NCI-H2029 (cell line): ENCODE results near the gene PRDM1.

Source experiments
- DNase-seq: peaks from one replicate; lab custom pipeline; 2025; lab: John Stamatoyannopoulos, UW

Gene PRDM1

DNA sequence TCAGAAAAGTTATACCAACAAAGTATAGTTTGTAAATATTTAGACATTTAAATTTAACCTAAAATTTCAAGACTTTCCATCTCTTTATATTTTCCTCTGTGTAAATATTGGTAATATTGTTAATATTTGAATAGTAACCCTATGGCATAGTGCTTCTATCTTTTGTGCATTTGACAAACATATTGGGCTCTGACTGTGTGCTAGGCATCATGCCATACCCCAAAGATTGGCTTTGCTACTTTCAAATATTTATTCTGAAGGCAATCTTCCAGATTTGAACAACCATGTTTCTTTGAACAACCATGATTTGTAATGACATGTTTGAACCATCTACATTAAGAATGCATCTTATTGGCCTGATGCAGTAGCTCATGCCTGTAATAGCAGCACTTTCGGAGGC is 15.5 kb upstream of the PRDM1 start:
- DNase-seq = no peak

DNA sequence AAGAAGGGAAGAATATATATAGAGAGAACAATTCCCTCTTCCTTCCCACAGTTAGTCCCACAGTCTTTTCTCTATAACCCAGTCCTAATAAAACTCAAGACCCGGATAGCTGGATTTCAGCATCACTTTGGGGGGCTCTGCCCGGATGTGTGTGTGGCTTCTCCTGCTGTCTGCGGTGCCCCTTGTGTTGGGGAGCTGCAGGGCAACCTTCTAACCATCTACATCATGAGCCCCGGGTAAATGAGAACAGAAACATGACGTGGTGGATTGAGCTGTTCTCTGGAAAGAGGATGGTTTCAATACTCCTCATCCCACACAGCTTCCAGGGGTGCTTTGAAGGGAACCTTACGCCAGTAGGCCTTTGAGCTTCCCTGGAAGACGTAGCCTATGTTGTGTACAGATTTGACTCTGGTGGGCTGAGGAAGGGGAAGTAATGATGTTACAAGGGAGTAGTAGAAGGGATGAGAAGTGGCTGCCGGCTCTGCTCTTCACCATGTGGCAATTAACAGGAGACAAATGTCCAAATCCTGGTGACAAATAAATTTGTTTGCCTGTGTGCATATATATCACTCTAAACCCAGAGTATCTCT is 13.5 kb upstream of the PRDM1 start:
- no peak for DNase-seq

DNA sequence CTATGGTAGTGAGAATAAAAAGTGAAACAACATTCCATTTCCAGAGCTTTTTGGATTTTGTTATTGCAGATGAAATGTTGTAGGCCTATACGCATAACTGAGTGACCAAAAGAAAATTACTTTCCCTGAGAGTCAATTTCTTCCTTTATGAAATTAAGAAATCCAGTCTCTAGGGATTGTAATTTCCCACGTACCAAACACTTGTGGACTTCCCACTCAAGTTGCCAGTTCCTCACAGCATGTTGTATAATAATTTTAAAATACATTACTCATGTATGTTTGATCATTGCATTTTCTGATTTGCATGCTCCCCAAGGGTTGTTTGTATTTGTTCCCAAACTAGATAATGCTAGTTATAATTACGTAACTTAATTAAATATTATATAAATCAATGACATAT is 12.0 kb upstream of the PRDM1 start:
- no peak for DNase-seq

DNA sequence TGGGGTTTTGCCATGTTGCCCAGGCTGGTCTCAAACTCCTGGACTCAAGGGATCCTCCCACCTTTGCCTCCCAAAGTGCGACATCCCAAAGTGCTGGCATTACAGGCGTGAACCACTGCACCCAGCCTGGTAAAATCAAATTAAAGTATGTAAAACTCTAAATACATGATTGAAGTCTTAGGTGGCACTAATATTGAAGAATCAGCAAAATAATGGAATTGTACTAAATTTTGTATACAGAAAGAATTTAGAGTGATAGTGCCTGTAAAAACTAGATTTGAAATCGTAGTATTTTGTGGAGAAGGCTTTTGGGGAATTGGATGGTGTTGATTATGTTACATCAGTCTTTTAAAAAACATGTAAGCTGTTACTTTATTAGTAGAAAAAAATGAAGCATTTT is 10.0 kb upstream of the PRDM1 start:
- no peak for DNase-seq

DNA sequence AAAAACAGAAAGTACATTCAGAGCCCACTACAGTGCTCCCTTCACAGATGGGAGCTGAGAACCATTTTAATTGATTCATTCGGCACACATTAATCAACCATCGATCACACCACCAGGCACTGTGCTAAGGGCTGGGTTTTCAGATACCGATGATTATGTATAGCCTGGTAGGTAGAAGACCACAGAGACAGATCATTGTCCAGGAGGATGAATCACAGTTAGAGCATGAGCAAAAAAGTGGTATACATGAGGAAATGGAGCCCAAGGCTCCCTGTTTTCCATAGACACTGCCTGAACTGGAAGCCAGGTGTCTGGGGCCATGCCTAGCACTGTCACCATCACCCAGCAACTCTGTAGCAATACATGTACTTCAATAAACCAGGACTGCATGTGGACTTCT is 9.0 kb upstream of the PRDM1 start:
- no peak for DNase-seq

DNA sequence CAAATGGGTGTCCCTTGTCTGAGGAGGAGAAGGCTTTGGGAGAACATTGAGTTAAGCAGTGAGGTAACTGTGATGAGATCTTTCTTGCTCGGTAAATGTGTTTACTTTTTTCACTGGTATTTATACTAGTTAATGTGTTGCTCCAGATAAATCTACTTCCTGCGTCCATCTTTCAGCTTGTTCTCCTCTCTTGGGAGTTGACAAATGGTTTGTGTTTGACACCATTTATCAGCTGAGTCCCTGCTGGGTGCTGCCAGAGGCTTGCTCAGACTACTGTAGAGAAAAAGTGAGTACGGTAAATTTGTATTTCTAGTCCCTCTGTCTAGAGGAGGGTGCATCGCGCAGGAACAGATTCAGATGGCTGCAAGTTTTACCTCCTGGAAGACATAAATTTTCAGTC is 8.3 kb upstream of the PRDM1 start:
- no peak for DNase-seq

DNA sequence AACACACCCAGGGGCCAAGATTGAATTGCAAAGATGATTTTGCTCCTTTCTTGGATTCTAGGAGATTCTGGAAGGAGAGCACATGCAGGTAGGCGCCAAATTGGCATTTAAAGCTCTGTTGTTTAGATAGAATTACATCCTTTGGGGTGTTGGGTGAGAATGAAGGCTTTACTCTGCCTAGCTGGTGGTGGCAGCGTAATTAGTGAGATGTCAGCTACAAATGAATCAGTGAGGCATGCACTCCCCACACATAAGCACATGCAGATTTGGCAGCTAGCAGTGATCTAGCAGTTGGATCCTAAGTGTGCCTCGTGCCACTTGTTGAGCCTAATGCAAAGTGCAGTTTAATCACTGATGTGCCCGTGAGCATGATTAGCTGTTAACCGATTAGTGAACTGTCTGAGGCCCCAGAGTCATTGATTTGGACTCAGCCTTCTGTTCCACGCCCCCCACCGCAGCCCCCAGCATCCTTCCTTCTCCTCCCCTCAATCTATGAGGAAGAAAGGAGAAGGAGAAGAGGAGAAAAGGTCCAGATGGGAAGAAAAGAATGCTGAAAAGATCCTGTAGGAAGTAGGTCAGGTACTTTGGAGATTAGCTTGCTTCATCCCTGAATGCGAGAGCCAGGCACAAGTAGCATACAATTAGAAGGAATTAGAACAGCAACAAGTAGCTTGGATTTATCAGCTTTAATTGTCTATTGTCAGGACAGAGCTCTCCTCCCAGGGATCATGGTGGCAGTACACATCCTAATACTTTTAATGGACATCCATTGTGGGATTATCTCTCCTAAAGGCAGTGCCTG is 6.0 kb upstream of the PRDM1 start:
- DNase-seq = no peak

DNA sequence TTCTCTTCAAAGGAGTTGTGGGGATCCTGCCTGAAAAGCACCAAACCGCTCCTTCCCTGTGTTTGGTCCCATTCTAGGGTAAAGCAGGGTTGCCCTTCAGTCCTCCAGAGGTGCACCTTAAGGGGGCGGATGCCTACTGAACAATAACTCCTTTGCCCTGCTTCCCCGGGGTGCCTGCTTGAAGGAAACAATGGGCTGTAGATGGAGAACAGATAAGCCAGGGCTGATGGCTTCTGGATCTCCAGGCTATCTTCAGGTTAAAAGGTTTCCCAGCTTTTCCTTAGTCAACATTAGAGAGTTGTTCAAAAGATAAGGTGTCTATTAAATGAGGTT is 5.4 kb upstream of the PRDM1 start:
- DNase-seq = no peak

DNA sequence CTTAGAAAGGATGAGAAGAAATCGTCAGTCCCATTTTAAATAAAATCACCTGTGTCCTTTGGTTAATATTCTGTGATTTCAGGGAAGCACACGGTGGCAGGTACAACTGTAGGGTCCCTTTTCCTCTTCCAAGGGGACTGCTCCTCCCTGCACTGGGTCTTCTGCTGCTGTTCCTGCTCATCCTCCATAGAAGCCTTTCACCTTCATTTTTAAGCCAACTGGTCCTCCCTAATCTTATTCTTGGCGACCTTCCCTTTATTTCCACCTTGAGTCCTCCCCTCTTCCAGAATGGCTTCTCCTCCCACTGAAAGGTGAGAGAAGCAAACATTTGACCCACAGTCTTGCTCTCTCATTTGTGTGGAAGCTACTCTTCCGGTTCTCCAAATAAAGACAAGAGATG is 4.4 kb upstream of the PRDM1 start:
- no peak for DNase-seq

DNA sequence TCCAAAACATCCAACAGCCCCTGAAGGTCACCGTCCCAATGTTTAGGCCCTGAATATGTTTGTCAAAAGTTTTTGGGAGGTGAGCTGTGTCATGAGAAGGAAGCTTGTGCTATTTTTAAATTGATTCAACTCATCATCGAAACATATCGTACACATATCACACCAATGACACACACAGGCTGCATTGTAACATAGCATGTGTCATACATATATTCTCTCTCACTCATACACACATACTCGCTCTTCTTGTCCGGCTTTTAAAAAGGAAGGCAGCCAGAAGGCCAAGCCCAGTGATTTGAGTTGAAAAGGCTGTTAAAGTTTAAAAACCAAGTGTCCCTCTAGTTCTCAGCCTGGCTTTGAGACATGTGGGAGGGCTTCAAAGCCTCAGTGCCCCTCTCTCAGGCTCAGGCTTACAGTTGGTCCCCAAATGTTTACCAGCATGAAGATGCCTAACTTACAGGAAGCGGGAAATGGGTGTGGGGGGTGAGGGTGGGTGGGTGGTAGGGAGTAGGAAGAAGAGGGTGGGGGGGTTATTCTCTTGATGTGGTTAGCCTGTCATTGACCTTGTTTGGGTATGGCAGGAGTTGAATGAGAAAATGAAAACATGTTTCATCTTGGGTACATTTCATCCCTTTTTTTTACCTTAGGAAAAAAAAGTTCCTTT is 3.3 kb upstream of the PRDM1 start:
- DNase-seq = no peak

DNA sequence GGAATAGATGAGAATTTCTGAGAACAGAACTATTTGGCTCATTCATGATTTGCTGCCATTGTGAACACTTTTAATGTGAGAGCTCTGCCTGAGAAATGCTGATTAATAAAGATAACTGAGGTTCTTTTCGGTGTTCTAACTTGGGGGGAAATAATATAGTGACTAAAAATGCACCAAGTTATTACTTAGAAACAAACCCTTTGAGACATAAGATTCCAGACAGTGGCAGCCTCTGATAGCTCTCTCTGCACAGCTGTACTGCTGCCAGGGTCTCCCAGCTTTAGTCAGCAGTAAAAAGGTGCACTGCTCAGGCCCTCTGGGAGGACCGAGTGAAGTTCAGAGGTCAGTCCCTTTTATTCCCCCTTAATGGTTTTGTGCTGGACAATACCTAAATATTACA is 2.5 kb upstream of the PRDM1 start:
- DNase-seq = no peak

DNA sequence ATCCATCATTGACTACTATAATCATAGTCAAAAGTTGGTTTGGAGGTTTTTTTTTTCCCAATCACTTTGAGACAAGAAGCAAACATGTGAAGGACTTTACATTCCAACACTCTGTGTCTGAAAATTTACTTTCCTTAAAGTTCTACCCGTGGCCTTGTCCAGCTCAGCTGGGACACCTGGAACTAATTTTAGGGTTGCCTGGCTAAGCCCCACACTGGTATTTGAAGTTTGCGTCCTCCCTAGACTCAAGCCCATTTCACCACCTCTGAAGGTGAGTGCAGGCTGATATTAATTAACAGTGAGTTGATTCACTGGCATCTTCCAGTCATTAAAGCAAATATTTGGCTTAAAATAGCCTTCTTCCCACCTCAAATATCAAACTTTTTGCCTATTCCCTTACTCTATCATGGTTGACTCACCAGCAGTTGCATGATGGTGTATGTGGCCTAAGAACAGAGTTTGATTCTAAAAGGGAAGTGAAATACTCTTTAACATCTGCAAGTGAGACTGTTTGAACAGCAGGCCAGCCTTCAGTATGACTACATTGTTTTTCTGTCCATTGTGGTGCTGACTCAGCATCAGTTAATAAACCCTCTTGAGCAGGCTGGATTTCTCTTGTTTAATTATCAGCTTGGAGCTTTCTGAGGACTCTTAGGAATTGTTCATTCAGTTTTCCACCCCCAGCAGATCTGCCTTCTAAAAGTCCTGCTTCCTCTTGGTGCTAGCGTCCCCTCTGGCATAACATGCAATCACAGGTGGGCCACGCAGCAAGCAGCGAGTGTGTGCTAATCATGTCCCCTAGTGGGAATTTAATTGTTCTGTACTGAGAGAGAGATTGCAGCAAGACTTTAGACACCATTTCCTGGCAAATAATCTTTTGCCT is 1.8 kb upstream of the PRDM1 start:
- DNase-seq = peak; percentile 46

DNA sequence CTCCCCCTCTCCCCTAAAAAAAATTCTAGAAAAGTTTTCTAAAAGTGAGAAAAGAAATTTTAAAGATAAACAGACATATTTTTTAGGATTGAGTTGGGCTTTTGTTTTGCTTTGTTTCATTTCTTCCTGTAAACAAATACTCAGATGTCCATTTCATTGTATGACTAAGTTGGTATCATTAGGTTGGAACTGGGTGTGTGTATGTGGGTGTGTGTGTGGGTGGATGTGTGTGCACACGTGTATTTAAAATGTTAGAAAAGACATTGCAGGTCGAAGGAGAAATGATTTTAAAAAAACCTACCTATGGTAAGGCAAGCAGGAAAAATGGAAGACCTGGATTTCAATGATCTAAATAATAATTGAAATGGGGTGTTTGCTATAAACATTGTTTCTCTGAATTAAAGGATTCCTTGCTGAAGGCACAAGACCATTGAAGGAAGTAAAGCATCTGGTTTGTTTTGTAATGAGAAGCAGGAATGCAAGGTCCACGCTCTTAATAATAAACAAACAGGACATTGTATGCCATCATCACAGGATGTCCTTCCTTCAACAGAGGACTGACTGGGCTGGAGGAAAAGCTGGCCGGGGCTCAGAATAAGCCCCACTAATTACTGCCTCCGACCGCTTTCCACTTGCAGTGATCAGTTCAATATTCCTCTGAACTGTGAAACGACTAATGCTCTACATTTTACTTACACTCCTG is 996 bp upstream of the PRDM1 start:
- peak; percentile 31 for DNase-seq

DNA sequence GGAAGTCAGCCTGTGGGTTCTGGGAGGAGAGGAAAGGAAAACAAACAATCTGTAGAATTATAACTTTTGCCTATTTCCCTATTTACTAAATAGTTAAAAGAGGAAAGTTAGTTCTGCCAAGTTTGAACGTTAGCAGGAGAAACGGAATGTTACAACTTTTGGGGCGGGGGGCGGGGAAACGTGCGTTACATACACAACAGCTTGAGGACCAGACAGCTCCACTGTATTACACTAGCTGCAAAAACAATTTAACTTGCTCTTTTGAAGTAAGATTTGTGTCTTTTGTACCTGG is 498 bp upstream of the PRDM1 start:
- DNase-seq = no peak

DNA sequence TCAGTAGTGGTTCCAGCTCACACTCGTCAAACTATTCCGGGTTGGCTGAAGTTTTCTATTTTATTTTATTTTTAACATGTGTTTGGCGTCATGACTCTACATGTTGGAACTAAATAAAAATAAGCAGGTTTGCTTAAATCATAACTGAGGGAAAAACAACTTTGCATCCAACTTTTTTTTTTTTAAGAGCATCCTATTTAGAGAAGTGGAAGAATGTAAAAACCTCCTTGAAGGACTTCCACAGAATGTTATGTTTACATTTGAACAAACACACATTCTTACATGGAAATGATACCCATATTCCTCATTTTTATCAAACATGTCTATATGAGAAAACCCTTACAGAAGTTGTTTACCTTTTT is 659 bp downstream of the PRDM1 start:
- no peak for DNase-seq

DNA sequence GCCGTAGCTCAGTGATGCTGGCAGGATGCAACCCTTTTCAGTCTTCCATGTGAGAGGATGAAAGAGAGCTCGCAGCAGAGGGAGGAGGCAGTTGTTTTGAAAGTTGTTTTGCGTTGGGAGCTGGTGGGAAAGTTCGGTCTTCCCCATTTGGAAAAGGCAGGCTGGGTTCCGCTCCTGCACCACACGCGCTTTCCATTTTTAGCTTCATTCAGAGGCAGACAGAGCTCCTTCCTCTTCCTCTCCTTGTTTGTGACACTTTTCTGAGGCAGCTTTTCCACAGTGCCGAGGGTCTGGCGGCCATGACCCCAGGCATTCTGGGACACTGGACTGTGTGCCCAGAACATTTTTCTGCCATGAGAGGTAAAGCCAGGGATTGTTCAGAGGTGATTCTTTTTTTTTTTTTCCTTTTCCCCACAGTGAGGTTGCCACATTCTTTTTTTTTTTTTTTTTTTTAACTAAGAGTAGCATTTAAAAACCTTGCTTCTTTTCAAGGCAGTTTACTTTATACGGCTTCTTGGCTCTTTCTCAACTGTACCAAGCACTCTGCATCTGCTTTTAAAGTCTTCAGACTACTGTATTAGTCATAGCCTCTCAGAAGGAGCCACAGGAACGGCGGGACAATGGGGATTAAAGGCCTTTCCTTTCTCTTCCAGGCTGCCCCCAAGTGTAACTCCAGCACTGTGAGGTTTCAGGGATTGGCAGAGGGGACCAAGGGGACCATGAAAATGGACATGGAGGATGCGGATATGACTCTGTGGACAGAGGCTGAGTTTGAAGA is 1.6 kb downstream of the PRDM1 start:
- no peak for DNase-seq

DNA sequence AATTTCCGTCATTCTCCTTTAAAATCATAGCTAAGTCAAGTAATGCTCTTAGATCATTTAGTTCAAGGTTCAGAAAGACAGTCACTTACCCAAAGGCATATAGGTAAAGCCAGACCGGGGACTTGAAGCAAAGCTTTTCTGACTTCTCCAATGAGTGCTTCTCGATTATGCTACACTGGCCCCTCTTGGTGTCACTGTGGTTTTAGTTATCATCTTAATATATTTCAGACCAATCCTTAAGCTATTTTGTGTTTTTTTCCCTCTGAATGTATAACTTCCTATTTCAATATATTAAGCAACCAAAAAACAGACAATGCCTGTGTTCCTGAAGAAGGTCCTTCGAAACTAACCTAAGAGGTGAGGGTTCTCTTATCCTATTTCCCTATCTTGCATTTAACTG is 3.9 kb downstream of the PRDM1 start:
- no peak for DNase-seq

DNA sequence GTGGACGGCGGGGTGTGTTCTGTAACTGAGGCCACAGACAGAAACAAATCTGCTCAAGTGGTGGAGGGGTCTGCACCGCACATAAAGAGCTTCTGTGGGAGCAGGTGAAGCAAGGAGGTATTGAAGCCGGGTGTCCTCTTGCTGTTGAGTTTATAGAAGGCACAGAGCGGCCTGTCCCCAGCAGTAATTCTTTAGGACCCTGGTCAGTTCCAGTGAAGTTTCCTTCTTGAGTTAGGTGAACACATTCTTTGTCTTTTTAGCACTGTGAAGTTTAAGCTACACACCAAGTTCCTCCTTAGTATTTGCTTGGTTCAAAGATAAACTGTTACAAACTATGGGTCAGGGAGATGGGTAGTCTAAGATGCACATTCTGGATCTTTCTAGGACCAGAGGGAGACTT is 6.1 kb downstream of the PRDM1 start:
- DNase-seq = no peak

DNA sequence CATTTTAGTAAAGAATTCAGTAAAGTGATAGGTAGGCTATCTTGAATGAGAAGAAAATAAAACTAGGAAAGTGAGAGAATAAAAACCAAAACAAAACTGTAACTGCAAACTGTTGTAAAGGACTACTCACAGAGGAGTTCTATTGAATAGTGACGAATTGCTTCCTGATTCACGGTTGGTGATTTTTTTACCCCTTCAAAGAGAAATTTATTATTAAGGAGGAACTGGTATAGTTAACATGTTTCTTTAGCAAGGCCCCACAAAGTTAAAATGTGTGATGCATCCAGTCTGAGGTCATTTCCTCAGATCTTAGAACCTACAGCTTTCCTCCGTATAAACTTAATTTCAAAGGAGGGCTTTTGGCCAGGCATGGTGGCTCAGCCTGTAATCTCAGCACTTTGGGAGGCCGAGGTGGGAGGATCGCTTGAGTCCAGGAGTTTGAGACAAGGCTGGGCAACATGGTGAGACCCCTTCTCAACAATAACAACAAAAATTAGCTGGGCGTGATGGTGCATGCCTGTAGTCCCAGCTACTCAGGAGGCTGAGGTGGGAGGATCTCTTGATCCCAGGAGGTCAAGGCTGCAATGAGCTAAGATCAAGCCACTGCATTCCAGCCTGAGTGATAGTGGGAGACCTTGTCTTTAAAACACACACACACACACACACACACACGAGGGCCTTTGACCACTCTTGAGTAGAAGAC is 8.3 kb downstream of the PRDM1 start:
- no peak for DNase-seq

DNA sequence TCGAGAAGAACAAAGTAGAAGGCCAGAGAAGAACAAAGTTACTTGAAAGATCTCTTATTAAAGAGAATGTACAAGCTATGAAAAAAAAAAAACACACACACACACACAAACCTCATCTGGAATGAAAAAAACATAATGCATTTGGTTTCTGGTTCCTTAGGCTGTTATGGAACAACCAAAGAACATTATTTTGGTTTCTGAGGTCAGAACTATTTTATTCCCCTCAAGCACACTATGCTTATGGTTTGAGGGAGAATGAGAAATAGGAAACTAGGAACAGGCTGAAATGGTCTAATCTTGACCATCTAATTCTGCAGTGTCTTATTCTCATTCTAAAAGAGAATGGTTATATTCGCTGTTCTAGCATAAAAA is 8.8 kb downstream of the PRDM1 start:
- no peak for DNase-seq
